Measurements from ENCODE around the gene ABL1.

The ABL1 gene

GRCh38 chr9:130929571-130930038 lies 94.6 kb downstream of the ABL1 start:
- no peak for DNase-seq (ENCODE audit: low read depth in 2 of 2, low spot score in 1 of 2)

GRCh38 chr9:130930132-130930803 lies 95.2 kb downstream of the ABL1 start:
- no peak for DNase-seq (ENCODE audit: low read depth in 2 of 2, low spot score in 1 of 2)

- no peak for DNase-seq (ENCODE audit: low read depth in 2 of 2, low spot score in 1 of 2)
These were observed 95.8 kb downstream of the ABL1 start for GRCh38 chr9:130930804-130931349.

- DNase-seq (ENCODE audit: low read depth in 2 of 2, low spot score in 1 of 2): no peak
These were observed 96.6 kb downstream of the ABL1 start for GRCh38 chr9:130931508-130932254.

- no peak for DNase-seq (ENCODE audit: low read depth in 2 of 2, low spot score in 1 of 2)
These were observed 97.4 kb downstream of the ABL1 start for GRCh38 chr9:130932255-130933079.

- DNase-seq (ENCODE audit: low read depth in 2 of 2, low spot score in 1 of 2): no peak
These were observed 98.3 kb downstream of the ABL1 start for GRCh38 chr9:130933114-130934046.

- no peak for DNase-seq (ENCODE audit: low read depth in 2 of 2, low spot score in 1 of 2)
These were observed 99.2 kb downstream of the ABL1 start for GRCh38 chr9:130934246-130934645.

- no peak for DNase-seq (ENCODE audit: low read depth in 2 of 2, low spot score in 1 of 2)
These were observed 99.9 kb downstream of the ABL1 start for GRCh38 chr9:130934702-130935647.

GRCh38 chr9:130935648-130936271 lies 100.7 kb downstream of the ABL1 start:
- no peak for DNase-seq (ENCODE audit: low read depth in 2 of 2, low spot score in 1 of 2)

- DNase-seq (ENCODE audit: low read depth in 2 of 2, low spot score in 1 of 2): no peak
These were observed 101.4 kb downstream of the ABL1 start for GRCh38 chr9:130936285-130937117.
